Islet precursor cell (in vitro differentiated cells): ENCODE results near the gene IGLON5.
A peak's percentile ranks its signal among the peaks of the same experiment; 100 is the strongest.

ENCODE experiments used
- DNase-seq: peaks from one replicate; pipeline ENCODE4 v3.0.0-alpha.2; 2018

Gene IGLON5

GRCh38 chr19:51339687-51340656 lies 28.5 kb downstream of the IGLON5 start:
- peak; percentile 100 for DNase-seq

- DNase-seq = no peak
Observed at GRCh38 chr19:51341066-51341465, 29.6 kb downstream of the IGLON5 start.

GRCh38 chr19:51341976-51342580 lies 30.6 kb downstream of the IGLON5 start, which contains the start of gene VSIG10L:
TSS of gene VSIG10L (minus strand) at chr19:51342139. CDS start at chr19:51342124, 15 bp downstream.
- no peak for DNase-seq

- DNase-seq = no peak
Observed at GRCh38 chr19:51342631-51343569, 31.5 kb downstream of the IGLON5 start.

GRCh38 chr19:51345076-51345620 lies 33.7 kb downstream of the IGLON5 start:
- DNase-seq = no peak

GRCh38 chr19:51346742-51347141 lies 35.3 kb downstream of the IGLON5 start:
- no peak for DNase-seq

- no peak for DNase-seq
Observed at GRCh38 chr19:51347209-51347928, 35.9 kb downstream of the IGLON5 start.

GRCh38 chr19:51351266-51351990 lies 40.0 kb downstream of the IGLON5 start:
- DNase-seq = no peak

GRCh38 chr19:51352783-51353360 lies 41.4 kb downstream of the IGLON5 start:
- no peak for DNase-seq

GRCh38 chr19:51354103-51354741 lies 42.8 kb downstream of the IGLON5 start:
- DNase-seq = peak; percentile 86

- DNase-seq = peak; percentile 96
Observed at GRCh38 chr19:51354742-51355148, 43.3 kb downstream of the IGLON5 start.

- no peak for DNase-seq
Observed at GRCh38 chr19:51356159-51356801, 44.8 kb downstream of the IGLON5 start.

GRCh38 chr19:51357952-51358351 lies 46.5 kb downstream of the IGLON5 start:
- no peak for DNase-seq

GRCh38 chr19:51359294-51359693 lies 47.9 kb downstream of the IGLON5 start:
- DNase-seq = peak; percentile 63

- DNase-seq = no peak
Observed at GRCh38 chr19:51361239-51361638, 49.8 kb downstream of the IGLON5 start.

GRCh38 chr19:51364200-51365106 lies 53.0 kb downstream of the IGLON5 start:
- peak; percentile 71 for DNase-seq

- peak; percentile 66 for DNase-seq
Observed at GRCh38 chr19:51365211-51365964, 53.9 kb downstream of the IGLON5 start.

- no peak for DNase-seq
Observed at GRCh38 chr19:51365965-51366388, 54.5 kb downstream of the IGLON5 start, which contains the start of gene ETFB. TSS of gene ETFB (minus strand) at chr19:51366388. CDS start at chr19:51366326, 62 bp downstream.
